Common myeloid progenitor, CD34-positive (primary cell): ENCODE results near the gene SSX2IP. TPM values are rescaled to one million over a fixed set of nuclear protein-coding genes. Genes with fewer than 3 reads are reported as not detected.

ENCODE experiments used
- CTCF ChIA-PET: fragments of 350-600 bp; sonication (Branson Sonifier 250); formaldehyde crosslinking; loops from one replicate; lab custom pipeline; 2021; ENCODE audit warnings: antibody characterized with exemption; lab: Charles Lee
- POLR2A ChIA-PET: fragments of 350-600 bp; sonication (Branson Sonifier 250); formaldehyde crosslinking; loops from one replicate; lab custom pipeline; 2021; ENCODE audit warnings: antibody characterized with exemption; lab: Charles Lee
- DNase-seq, 3 donors: peaks; one replicate each; pipeline versions ENCODE4 v3.0.0 to v3.0.0-alpha.2; 2013
- H3K27ac ChIP-seq, 2 experiments: 1 replicate in 1 of 2; 2 replicates in 1 of 2; pipeline ENCODE4 v1.7.0; 2013; ENCODE audit warnings: inconsistent platforms in 2 of 2, low read length in 2 of 2, mild to moderate bottlenecking in 2 of 2, low read depth in 1 of 2, moderate library complexity in 1 of 2; ENCODE audit not compliant: severe bottlenecking in 2 of 2, insufficient read depth in 1 of 2, poor library complexity in 1 of 2
- H3K27me3 ChIP-seq, 5 experiments: replicated peaks in 2 of 5; 1 replicate in 3 of 5; 2 replicates in 2 of 5; pipeline versions ENCODE4 v1.6.1 to v1.7.0; 2013; ENCODE audit warnings: low read length in 4 of 5, mild to moderate bottlenecking in 2 of 5, moderate library complexity in 2 of 5, inconsistent platforms in 1 of 5; ENCODE audit not compliant: insufficient read depth in 5 of 5, control insufficient read depth in 4 of 5
- H3K36me3 ChIP-seq, 4 experiments: 1 replicate in 2 of 4; 2 replicates in 2 of 4; pipeline versions ENCODE4 v1.6.1 to v1.7.0; 2013; ENCODE audit warnings: low read length in 3 of 4, control low read depth in 1 of 4, mild to moderate bottlenecking in 1 of 4; ENCODE audit not compliant: control insufficient read depth in 4 of 4, insufficient read depth in 4 of 4
- H3K4me1 ChIP-seq, 4 experiments: 1 replicate in 3 of 4; 2 replicates in 1 of 4; pipeline versions ENCODE4 v1.6.1 to v1.7.1; 2013; ENCODE audit warnings: low read length in 3 of 4, mild to moderate bottlenecking in 3 of 4, control low read depth in 1 of 4, inconsistent platforms in 1 of 4, moderate library complexity in 1 of 4; ENCODE audit not compliant: control insufficient read depth in 4 of 4, insufficient read depth in 4 of 4; ENCODE audit errors: control extremely low read depth in 1 of 4
- H3K4me3 ChIP-seq, 7 experiments: 1 replicate in 4 of 7; 2 replicates in 3 of 7; pipeline versions ENCODE4 v1.5.1 to v1.7.0; 2013; ENCODE audit warnings: mild to moderate bottlenecking in 7 of 7, low read length in 6 of 7, moderate library complexity in 6 of 7, inconsistent platforms in 2 of 7, low read depth in 2 of 7, control low read depth in 1 of 7; ENCODE audit not compliant: insufficient read depth in 4 of 7, control insufficient read depth in 1 of 7; ENCODE audit errors: extremely low read depth in 1 of 7
- H3K9me3 ChIP-seq, 5 experiments: 1 replicate in 4 of 5; 2 replicates in 1 of 5; pipeline versions ENCODE4 v1.6.1 to v1.7.1; 2013; ENCODE audit warnings: low read length in 4 of 5, mild to moderate bottlenecking in 2 of 5, inconsistent platforms in 1 of 5, low read depth in 1 of 5, moderate library complexity in 1 of 5; ENCODE audit not compliant: control insufficient read depth in 4 of 5, insufficient read depth in 2 of 5; ENCODE audit errors: control extremely low read depth in 1 of 5
- WGBS: methylation state at CpG from one replicate; pipeline ENCODE4 v1.1.5; 2013; ENCODE audit not compliant: insufficient coverage; 5-methylcytosine and 5-hydroxymethylcytosine counted together
- polyA plus RNA-seq: library from polyadenylated mRNA; unstranded; fragments of 120-200 nt; gene quantifications from one replicate; pipeline ENCODE4 v1.2.1, GENCODE V29; 2013

SSX2IP gene, protein sequence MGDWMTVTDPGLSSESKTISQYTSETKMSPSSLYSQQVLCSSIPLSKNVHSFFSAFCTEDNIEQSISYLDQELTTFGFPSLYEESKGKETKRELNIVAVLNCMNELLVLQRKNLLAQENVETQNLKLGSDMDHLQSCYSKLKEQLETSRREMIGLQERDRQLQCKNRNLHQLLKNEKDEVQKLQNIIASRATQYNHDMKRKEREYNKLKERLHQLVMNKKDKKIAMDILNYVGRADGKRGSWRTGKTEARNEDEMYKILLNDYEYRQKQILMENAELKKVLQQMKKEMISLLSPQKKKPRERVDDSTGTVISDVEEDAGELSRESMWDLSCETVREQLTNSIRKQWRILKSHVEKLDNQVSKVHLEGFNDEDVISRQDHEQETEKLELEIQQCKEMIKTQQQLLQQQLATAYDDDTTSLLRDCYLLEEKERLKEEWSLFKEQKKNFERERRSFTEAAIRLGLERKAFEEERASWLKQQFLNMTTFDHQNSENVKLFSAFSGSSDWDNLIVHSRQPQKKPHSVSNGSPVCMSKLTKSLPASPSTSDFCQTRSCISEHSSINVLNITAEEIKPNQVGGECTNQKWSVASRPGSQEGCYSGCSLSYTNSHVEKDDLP
- 18.7 TPM for polyA plus RNA-seq

DNA sequence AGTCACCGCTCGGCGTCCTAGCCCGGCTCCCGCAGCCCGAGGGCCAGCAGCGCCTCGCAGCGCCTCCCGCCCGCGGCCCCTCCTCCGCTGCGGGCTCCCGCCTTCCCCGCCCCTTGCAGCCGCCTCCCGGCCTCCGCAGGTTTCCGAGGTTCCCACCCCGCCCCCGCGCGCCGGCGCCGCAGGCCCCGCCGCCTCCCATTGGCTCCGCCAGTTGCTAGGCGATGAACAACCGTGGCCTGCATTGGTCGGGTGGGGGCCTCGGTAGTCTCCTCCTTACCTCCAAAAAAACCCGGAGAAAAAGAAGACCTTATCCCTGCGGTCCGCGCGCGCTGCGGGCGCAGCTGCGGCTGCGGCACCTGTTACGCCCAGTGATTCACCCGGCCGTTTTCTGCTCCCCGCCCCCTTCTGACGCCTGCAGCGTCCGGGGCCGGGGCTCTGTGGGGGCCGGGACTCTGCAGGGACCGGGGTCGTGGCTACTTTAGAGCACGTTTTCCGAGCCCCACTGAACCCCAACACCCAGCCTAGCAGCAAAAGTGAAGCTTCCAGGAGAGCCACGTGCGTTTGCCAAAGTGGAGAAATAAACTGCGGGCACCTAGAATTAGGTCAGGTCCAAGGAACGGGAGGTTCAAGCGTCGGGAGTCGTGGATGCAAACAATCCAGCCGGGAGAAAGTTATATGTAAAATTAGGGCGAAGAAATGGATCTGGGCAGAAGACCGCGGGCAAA lies at the start of gene SSX2IP:
Gene SSX2IP (minus strand): TSS at position 65 of the 725 bp plus-strand sequence. CDS start 19,242 bp downstream, outside the sequence.
- peaks cover 0 to 3% (median 0%) of the 10 kb centered on the region in 5 experiments for H3K9me3 ChIP-seq
- H3K4me1 ChIP-seq: peaks cover 17 to 48% (median 32%) of the 10 kb centered on the region in 4 experiments
- POLR2A ChIA-PET: no interaction called here
- H3K27ac ChIP-seq: peak within 1 kb of the TSS; percentile 62 to 89
- WGBS: under 1% methylated on average over 60 of the region's 68 CpGs
- CTCF ChIA-PET: interaction anchor here (1.0 to 3.6 kb wide), 4 partner anchors 12 to 49 kb away, joined by 3 to 24 read pairs (median 8); no protein-coding TSS in a partner anchor
- H3K27me3 ChIP-seq: no peaks in the 10 kb centered on the region
- peak within 1 kb of the TSS; percentile 74 to 92 (median 83) for H3K4me3 ChIP-seq
- no peaks in the 10 kb centered on the region for H3K36me3 ChIP-seq
- DNase-seq: peak; percentile 98 to 99 (median 99)

DNA sequence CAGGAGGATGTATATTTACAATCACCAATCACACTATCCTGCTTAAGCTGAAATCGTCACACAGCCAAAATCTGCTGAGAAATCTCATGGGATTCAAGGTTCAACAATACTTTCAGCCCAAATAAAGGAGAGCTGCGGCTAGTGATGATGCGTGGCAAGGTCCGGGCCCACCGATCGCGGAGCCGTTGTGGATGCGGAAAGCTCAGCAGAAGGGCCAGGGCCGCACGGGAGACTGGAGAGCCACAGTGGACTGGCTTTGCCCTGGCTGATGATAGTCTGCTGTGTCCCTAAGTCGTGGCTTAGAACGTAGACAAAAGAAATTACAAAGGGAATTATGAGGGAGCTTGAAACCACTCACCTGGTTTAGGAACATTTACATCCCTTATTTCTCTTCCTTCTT lies 48.0 kb upstream of the SSX2IP start:
- Histone ChIP-seq H3K4me3 (no peak overlapping the region), H3K9me3 (no peaks in the 10 kb centered on the region), H3K27me3 (no peaks in the 10 kb centered on the region), H3K36me3 (no peaks in the 10 kb centered on the region), H3K27ac (no peak overlapping the region), H3K4me1 (no peaks in the 10 kb centered on the region)
- 99% methylated on average over 13 of the region's 13 CpGs for whole genome bisulfite sequencing
- DNase-seq: no peak
- ChIA-PET POLR2A (no interaction called here), CTCF (interaction anchor here (1.2 kb wide), 1 partner anchor 15 kb away, joined by 6 read pairs; no protein-coding TSS in a partner anchor)

DNA sequence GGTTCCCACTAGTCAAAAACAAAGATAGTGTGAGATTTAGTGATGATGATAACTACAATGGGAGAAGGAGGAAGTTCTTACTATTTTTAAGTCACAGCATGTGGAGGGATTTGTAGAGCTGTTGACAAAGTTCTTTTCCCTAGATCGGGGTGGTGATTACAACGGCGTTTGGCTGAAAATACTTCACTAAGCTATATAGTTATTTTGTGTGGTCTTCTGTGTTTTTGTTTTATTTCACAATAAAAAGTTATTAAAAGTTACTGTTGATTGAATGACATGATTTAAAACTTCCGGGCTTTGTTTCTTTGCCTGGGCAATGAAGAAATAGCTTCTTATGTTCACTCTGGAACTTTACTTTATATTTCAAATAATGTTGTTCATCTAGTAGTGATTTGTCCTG lies 47.3 kb upstream of the SSX2IP start:
- ChIA-PET POLR2A (no interaction called here), CTCF (interaction anchor here (1.2 to 1.3 kb wide), 2 partner anchors 16 to 19 kb away, joined by 4 to 6 read pairs; no protein-coding TSS in a partner anchor)
- no CpG with 5 or more reads among the region's 4 CpGs for WGBS
- Histone ChIP-seq H3K4me3 (no peak overlapping the region), H3K27ac (no peak overlapping the region), H3K36me3 (no peaks in the 10 kb centered on the region), H3K27me3 (no peaks in the 10 kb centered on the region), H3K4me1 (no peaks in the 10 kb centered on the region), H3K9me3 (no peaks in the 10 kb centered on the region)
- DNase-seq: no peak

DNA sequence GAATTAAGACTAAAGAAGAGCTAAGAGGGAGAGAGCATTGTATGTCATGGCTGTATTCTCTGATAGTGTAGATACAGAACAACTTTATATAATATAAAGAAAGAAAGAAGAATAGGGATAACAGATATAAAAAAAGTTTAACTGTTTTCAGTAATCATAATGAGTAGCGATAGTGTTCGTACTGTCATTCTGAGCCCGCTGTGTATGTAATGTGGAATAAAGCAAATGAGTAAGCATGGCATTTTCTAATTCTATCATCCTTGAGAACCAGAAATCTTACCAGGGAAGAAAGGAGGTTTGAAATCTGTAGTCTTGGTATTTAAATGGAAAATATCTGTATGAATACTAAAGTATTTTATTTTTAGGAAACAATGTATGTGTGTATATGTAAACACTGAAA lies 46.7 kb upstream of the SSX2IP start:
- no CpG with 5 or more reads among the region's 3 CpGs for WGBS
- ChIA-PET POLR2A (no interaction called here), CTCF (interaction anchor here (1.2 to 1.3 kb wide), 2 partner anchors 17 to 18 kb away, joined by 3 to 4 read pairs; no protein-coding TSS in a partner anchor)
- no peak overlapping the region for H3K27ac ChIP-seq
- H3K4me3 ChIP-seq: no peak overlapping the region
- H3K36me3 ChIP-seq: no peaks in the 10 kb centered on the region
- no peaks in the 10 kb centered on the region for H3K4me1 ChIP-seq
- H3K27me3 ChIP-seq: no peaks in the 10 kb centered on the region
- no peak for DNase-seq
- peaks cover 0 to 2% (median 0%) of the 10 kb centered on the region in 5 experiments for H3K9me3 ChIP-seq

GRCh38 chr1:84736445-84736844 lies 46.2 kb upstream of the SSX2IP start:
- no peak overlapping the region for H3K4me3 ChIP-seq
- H3K4me1 ChIP-seq: no peaks in the 10 kb centered on the region
- no peaks in the 10 kb centered on the region for H3K27me3 ChIP-seq
- no peak overlapping the region for H3K27ac ChIP-seq
- H3K9me3 ChIP-seq: peaks cover 0 to 5% (median 0%) of the 10 kb centered on the region in 5 experiments
- DNase-seq: no peak
- ChIA-PET CTCF (interaction anchor here (1.2 to 1.3 kb wide), 2 partner anchors 17 kb away, joined by 3 to 4 read pairs; no protein-coding TSS in a partner anchor), POLR2A (no interaction called here)
- no peaks in the 10 kb centered on the region for H3K36me3 ChIP-seq

- H3K4me3 ChIP-seq: no peak overlapping the region
- POLR2A ChIA-PET: no interaction called here
- peaks cover 0 to 10% (median 0%) of the 10 kb centered on the region in 5 experiments for H3K9me3 ChIP-seq
- H3K27ac ChIP-seq: no peak overlapping the region
- DNase-seq: no peak
- CTCF ChIA-PET: interaction anchor here (0.7 to 1.2 kb wide), 2 partner anchors 18 to 199 kb away, joined by 3 read pairs; no protein-coding TSS in a partner anchor
- no CpG with 5 or more reads among the region's 1 CpG for WGBS
- H3K4me1 ChIP-seq: no peaks in the 10 kb centered on the region
- H3K27me3 ChIP-seq: no peaks in the 10 kb centered on the region
- no peaks in the 10 kb centered on the region for H3K36me3 ChIP-seq
These were observed 45.2 kb upstream of the SSX2IP start for GRCh38 chr1:84735483-84735882.
